Fibroblast of gingiva (primary cell): ENCODE data around the gene ZNF17.

Source experiments
- DNase-seq: peaks from one replicate; pipeline ENCODE4 v3.0.0-alpha.2; 2011; ENCODE audit warnings: low read depth

Gene ZNF17

GRCh38 chr19:57434386-57435061 lies 23.6 kb downstream of the ZNF17 start:
- peak; percentile 2 for DNase-seq

GRCh38 chr19:57435062-57435978 lies 24.4 kb downstream of the ZNF17 start, which contains the start of gene ZNF749:
Gene ZNF749, plus strand, starts transcription at chr19:57435325. Its CDS starts 254 bp downstream, at chr19:57435579.
- peak; percentile 96 for DNase-seq

- no peak for DNase-seq
These were observed 25.5 kb downstream of the ZNF17 start for GRCh38 chr19:57436417-57436816.

GRCh38 chr19:57437931-57438330 lies 27.0 kb downstream of the ZNF17 start:
- DNase-seq, result no peak

GRCh38 chr19:57438925-57439324 lies 28.0 kb downstream of the ZNF17 start:
- no peak for DNase-seq

GRCh38 chr19:57441979-57442752 lies 31.2 kb downstream of the ZNF17 start:
- DNase-seq, result no peak

GRCh38 chr19:57443121-57443696 lies 32.2 kb downstream of the ZNF17 start:
- no peak for DNase-seq

- no peak for DNase-seq
These were observed 41.3 kb downstream of the ZNF17 start for GRCh38 chr19:57452307-57452706.

- DNase-seq, result no peak
These were observed 54.9 kb downstream of the ZNF17 start for GRCh38 chr19:57465680-57466381.

GRCh38 chr19:57466489-57466888 lies 55.5 kb downstream of the ZNF17 start:
- DNase-seq, result no peak
